ENCODE results near the gene OR2V2.

OR2V2 gene

GRCh38 chr5:181149355-181149754 is 2.0 kb downstream of the OR2V2 start:
- no peak for DNase-seq

GRCh38 chr5:181149806-181150733 is 2.7 kb downstream of the OR2V2 start:
- no peak for DNase-seq

- no peak for DNase-seq
Measured at GRCh38 chr5:181151146-181151545, 3.8 kb downstream of the OR2V2 start.

DNA sequence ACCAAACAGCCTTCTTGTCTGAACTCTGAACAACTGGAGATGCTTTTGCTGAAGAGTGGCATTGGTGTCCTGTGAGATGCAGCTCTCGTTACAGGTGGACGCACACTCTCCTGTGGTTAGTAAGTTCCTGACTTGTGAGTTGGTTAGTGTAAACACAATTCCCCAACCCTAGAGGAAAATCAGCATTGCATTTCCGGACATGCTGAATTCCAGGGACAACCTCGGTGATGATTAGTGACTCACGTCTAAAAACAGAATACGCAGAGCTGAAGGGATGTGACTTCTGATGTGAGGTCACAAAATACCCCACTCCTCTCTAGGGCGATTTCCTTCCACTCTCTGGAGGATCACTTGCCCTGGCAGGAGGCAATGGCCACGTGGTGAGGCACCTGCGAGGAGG is 5.0 kb downstream of the OR2V2 start:
- no peak for DNase-seq

DNA sequence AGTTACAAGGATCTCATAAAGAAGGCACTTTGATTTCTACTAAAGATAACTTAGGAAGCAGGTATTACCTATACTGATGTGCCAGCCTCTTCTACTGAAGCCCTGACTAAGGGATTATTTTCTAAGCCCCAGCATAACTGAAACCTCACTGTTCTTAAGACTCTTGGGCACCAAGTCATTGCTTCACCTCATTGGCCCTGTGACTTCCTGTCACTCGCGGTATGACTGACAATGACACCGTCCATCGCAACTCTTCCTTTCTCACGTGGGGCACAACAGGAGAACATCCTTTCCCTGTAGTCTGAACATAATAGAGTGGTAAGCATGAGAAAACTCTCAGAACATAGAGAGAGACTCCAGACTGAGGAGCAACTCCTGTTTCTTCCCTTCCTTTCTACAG is 6.4 kb downstream of the OR2V2 start:
- DNase-seq: no peak

GRCh38 chr5:181156758-181157157 is 9.4 kb downstream of the OR2V2 start:
- no peak for DNase-seq

DNA sequence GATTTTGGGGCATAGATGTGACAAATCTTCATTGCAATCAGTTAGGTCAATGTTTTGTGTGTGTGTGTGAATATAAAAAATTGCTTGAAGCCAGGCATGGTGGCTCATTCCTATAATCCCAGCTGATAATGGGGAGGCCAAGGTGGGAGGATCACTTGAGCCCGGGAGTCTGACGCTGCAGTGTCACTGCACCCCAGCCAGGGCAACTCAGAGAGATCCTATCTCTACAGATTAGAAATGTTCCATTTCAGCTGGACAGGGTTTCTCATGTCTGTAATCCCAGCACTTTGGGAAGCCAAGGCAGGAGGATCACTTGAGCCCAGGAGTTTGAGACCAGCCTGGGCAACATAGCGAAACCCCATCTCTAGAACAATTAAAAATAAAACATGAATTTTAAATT is 11.5 kb downstream of the OR2V2 start:
- DNase-seq: no peak

DNA sequence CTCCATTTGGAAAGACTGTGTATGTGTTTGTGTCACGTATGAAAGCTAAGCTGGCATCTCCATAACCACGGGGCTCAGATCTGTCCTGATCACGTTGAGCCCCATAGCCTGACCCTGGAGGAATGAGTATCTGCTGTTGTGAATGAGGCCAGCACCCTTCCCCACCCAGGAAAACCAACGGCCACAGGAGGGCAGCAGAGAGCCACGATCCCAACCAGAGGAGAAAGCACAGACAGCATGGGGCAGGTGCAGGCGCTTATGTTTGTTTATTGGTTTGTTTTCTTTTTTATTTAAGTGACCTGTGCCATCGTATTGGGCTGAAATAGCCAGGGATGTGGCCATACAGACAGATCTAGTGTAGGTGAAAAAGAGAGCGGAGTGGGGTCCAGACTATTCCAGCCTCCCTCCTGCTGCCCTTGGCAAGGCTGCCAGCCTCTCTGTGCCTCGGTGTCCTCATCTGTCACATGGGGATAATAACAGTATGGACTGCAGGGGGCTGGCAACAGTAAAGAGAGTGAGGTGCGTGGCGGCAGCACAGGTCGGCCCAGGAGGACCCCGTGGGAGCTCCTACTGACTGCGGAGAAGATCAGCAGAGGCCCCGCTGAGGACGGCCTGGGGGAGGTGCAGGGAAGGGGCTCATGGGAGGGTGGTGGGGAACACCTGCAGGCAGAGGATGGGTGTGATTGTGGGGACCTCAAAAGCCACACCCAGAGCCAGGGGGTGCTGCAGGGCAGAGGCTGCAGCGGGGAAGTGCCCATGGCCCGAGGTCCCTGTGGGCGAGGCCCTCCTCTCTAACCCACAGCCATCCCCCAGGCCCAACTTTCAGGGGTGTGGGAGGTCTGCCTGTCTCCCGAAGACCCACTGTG is 12.1 kb downstream of the OR2V2 start:
- peak; percentile 78 to 91 (median 87) for DNase-seq

DNA sequence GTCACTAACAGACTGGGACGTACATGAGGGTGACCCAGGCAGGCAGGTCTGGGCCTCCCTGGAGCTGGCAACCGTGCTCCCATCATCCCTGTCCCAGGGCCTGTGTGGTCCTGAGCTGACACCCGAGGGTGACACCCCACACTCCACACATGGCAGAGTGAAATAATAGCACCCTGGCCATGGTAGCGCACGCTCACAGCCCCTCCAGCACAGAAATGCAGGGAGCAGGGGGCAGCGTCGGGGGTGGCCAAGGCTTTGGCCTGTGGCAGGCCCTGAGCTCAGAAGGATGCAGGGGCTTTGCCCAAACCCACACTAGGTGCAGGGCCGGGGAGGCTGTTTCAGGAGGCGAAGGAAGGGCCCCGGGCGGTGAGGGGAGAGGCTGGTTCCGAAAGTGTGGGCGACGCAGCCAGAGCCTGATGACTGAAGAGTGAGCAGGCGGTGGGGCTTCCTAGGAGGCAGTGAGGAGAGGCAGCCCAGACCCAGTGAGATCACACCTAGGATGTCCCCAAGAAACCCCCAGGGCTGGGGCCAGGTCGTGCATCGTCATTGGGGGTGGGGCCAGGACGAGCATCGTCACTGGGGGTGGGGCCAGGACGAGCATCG is 12.9 kb downstream of the OR2V2 start:
- DNase-seq: peak; percentile 41 to 91 (median 75)

DNA sequence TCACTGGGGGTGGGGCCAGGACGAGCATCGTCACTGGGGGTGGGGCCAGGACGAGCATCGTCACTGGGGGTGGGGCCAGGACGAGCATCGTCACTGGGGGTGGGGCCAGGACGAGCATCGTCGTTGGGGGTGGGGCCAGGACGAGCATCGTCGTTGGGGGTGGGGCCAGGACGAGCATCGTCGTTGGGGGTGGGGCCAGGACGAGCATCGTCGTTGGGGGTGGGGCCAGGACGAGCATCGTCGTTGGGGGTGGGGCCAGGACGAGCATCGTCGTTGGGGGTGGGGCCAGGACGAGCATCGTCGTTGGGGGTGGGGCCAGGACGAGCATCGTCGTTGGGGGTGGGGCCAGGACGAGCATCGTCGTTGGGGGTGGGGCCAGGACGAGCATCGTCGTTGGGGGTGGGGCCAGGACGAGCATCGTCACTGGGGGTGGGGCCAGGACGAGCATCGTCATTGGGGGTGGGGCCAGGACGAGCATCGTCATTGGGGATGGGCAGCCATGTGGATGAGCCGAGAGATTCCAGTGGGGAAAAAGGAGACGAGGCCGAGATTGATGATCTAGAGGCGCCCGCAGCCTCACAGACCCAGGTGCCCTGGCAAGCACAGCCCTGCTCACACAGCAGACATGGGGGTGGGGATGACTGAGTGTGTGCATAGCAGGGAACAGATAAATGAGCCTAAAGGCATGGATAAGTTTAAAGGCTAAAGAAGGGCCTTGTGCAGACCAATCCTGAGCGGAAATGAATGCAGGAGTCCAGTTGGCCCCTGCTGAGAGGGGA is 13.6 kb downstream of the OR2V2 start:
- DNase-seq: peak; percentile 55 to 78 (median 68)

DNA sequence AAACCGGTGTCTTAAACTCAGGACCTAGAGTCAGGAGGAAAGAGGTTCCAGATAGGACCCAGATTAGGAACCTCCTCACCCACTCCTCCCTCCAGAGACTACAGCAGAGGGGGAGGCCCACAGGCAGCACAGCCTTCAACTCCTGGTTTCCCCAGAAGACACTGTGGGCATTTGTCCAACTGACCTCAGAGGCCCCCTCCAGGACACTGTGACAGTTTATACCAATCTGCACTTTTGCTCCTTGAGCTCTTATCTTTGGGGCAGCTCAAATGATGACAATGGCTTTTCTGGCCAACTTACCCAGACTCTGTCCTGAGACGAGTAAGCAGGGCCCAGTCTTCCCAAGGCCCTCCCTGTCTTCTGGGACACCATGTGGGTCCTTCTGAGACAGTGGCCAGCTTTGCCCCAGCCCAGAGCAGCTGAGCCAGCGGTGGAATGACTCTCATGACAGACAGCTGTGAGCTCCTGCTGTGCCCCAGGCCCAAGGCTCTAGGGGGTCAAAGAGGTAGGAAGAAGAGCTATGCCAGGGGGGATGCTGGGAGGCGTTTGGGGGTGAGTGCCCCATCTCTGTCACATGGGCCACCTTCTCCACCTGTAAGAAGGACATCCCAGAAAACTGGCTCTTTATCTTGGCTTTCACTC is 14.3 kb downstream of the OR2V2 start:
- DNase-seq: no peak

DNA sequence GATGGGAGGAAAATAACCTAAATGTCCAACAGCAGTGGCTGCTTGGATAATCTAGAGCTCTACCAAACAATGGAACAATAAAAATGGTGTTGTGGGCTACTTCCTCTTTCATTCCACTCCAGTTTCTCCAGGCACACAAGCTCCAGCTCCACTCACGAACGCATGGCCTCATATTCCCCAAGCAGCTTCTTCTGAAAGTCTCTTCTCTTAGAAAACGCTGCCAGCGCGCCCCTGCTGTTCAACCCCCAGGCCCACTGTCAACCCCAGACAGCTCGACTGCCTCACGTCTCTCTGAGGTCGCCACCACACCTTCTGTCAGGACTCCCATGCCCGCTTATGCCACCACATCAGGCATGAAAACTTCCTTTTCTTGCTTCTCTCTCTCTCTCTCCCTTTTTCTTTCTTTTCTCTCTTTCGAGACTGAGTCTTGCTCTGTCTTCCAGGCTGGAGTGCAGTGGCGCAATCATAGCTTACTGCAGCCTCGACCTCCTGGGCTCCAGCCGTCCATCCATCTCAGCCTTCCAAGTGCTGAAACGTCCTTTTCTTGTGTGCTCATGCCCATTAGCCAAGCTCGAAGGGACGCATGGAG is 16.2 kb downstream of the OR2V2 start:
- peak in 1 of 6 experiments; percentile 22 for DNase-seq

DNA sequence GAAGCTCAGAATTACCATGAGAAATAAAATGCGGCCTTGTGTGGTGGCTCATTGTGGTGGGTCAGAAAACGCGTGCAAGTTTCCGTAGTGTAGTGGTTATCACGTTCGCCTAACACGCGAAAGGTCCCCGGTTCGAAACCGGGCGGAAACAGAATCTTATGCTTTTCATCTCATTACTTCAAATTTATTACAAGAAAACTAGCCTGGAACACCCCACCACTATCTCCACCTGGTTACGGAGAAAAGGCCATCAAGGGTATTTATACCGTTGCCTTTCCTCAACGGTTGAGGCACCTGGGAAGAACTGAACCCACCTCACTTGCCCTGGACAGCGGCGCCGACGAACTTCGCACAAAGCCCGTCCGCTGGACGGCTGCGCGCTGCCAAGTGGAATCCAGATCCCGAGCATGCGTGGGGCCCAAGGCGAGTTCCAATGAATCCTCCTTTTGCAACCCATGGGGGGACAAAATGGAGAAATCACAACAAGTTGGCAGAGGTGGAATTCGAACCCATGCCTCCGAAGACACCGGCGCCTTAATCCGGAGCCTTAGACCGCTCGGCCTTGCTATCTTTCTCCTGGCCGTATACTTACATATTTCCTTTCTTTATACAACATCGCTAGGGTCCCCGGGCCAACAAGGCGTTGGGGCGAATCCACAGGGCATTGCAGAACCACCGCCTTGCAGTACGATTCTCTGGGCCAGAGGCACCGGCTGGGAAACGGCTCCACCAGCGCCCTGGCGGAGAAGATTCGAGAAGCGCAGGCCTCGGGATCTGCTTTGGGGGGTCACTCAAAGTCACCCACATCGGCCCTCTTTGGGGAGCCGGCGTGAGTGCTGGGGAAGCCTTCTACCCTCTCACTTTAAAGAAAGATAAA is 16.9 kb downstream of the OR2V2 start:
- no peak for DNase-seq

GRCh38 chr5:181166812-181167733 is 19.7 kb downstream of the OR2V2 start:
- DNase-seq: no peak

GRCh38 chr5:181167814-181168488 is 20.6 kb downstream of the OR2V2 start:
- no peak for DNase-seq

- DNase-seq: no peak
Measured at GRCh38 chr5:181168595-181169118, 21.3 kb downstream of the OR2V2 start.

GRCh38 chr5:181169459-181170236 is 22.3 kb downstream of the OR2V2 start:
- DNase-seq: peak; percentile 53 to 80 (median 68)

All from stimulated activated naive CD4-positive, alpha-beta T cell (primary cell).